ENCODE measurements around the gene PSD4.
A peak's percentile ranks its signal among the peaks of the same experiment; 100 is the strongest.

The PSD4 gene

DNA sequence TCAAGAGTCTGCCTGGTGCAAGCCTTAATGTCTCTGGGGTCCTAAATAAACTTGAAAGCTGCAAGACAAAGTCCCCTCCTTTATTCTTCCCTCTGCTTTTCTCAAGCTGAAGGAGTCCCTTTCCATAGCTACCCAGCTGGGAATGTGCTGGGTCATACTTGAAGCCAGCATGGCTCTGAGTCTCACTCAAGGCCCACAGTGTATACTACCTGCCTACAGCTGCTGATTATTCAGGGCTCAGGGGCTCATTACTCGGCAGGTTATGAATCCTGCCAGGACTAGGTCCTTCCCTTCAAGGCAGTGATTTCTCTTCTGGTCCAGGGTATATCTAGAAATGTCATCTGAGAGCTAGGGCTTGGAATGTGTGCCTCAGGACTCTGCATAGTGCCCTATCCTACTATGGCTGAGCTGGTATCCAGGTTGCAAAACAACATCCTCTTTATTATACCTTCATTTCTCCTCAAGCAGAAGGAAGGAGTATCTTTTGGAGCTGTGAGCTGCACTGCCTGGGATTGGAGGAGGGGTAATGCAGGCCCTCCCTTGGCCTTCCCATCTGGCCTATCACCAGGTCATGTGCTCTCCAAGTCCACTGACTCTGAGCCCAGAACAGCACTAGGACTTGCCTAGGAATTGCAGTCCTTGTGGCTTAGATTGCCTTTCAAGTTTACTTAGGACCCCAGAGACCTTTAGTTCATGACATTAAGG lies 24.1 kb upstream of the PSD4 start:
- Histone ChIP-seq H3F3A (ENCODE audit: insufficient read depth) (no peaks in the 10 kb centered on the region), H3K9ac (ENCODE audit: low read length) (no peak overlapping the region), H2AFZ (ENCODE audit: low read depth, low read length, severe bottlenecking) (no peak overlapping the region)

DNA sequence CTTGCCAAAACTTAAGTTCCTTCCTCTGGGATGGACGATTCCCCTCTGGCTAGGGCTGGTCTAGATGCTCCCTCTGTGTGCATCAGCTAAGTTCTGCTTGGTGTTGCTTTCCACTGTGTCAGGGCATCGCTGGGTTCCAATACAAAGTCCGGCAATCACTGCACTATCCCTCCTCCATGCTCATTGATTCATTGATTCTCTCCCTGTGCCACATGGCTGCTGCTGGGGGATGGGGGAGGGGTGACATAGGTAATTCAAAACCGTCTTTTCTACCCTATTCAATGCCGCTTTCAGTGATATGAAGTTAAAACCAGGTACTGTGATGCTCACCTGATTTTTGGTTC lies 23.5 kb upstream of the PSD4 start:
- Histone ChIP-seq H3K4me2 (ENCODE audit: low read depth, low read length, poor library complexity, severe bottlenecking) (no peak overlapping the region), H3F3A (ENCODE audit: insufficient read depth) (no peaks in the 10 kb centered on the region), H3K27me3 (ENCODE audit: low read length) (no peaks in the 10 kb centered on the region), H4K20me1 (ENCODE audit: low read depth, low read length) (no peaks in the 10 kb centered on the region), H3K27ac (ENCODE audit: low read depth, low read length) (no peak overlapping the region), H3K79me2 (ENCODE audit: insufficient read depth, low read length) (no peaks in the 10 kb centered on the region), H3K4me3 (ENCODE audit: insufficient read depth, low read length, poor library complexity, severe bottlenecking) (no peak overlapping the region), H2AFZ (ENCODE audit: low read depth, low read length, severe bottlenecking) (no peak overlapping the region), H3K9ac (ENCODE audit: low read length) (no peak overlapping the region), H3K9me2 (replicated peaks; ENCODE audit: insufficient read depth, low read length) (no peaks in the 10 kb centered on the region), H3K9me3 (ENCODE audit: insufficient read depth, low read length) (no peaks in the 10 kb centered on the region), H3K36me3 (ENCODE audit: low read length) (no peaks in the 10 kb centered on the region)
- TF ChIP-seq, protein P1, sequence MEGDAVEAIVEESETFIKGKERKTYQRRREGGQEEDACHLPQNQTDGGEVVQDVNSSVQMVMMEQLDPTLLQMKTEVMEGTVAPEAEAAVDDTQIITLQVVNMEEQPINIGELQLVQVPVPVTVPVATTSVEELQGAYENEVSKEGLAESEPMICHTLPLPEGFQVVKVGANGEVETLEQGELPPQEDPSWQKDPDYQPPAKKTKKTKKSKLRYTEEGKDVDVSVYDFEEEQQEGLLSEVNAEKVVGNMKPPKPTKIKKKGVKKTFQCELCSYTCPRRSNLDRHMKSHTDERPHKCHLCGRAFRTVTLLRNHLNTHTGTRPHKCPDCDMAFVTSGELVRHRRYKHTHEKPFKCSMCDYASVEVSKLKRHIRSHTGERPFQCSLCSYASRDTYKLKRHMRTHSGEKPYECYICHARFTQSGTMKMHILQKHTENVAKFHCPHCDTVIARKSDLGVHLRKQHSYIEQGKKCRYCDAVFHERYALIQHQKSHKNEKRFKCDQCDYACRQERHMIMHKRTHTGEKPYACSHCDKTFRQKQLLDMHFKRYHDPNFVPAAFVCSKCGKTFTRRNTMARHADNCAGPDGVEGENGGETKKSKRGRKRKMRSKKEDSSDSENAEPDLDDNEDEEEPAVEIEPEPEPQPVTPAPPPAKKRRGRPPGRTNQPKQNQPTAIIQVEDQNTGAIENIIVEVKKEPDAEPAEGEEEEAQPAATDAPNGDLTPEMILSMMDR (IDR thresholded peaks at IDR 0.05; ENCODE audit: insufficient read depth, low read length, poor library complexity, severe bottlenecking), result no peak
- TF ChIP-seq EZH2phosphoT487 (conservative IDR thresholded peaks at IDR 0.05; ENCODE audit: low read length), result no peak

More for the DNA sequence above, 24.1 kb upstream of the PSD4 start:
- Histone ChIP-seq H3K4me3 (ENCODE audit: insufficient read depth, low read length, poor library complexity, severe bottlenecking) (no peak overlapping the region), H3K9me3 (ENCODE audit: insufficient read depth, low read length) (no peaks in the 10 kb centered on the region), H3K27me3 (ENCODE audit: low read length) (no peaks in the 10 kb centered on the region), H3K9me2 (replicated peaks; ENCODE audit: insufficient read depth, low read length) (no peaks in the 10 kb centered on the region), H3K36me3 (ENCODE audit: low read length) (no peaks in the 10 kb centered on the region), H3K4me2 (ENCODE audit: low read depth, low read length, poor library complexity, severe bottlenecking) (no peak overlapping the region), H3K79me2 (ENCODE audit: insufficient read depth, low read length) (no peaks in the 10 kb centered on the region), H3K27ac (ENCODE audit: low read depth, low read length) (no peak overlapping the region), H4K20me1 (ENCODE audit: low read depth, low read length) (no peaks in the 10 kb centered on the region)
- no peak for TF ChIP-seq EZH2phosphoT487 (conservative IDR thresholded peaks at IDR 0.05; ENCODE audit: low read length)
- TF ChIP-seq, protein P1 (IDR thresholded peaks at IDR 0.05; ENCODE audit: insufficient read depth, low read length, poor library complexity, severe bottlenecking), result no peak

DNA sequence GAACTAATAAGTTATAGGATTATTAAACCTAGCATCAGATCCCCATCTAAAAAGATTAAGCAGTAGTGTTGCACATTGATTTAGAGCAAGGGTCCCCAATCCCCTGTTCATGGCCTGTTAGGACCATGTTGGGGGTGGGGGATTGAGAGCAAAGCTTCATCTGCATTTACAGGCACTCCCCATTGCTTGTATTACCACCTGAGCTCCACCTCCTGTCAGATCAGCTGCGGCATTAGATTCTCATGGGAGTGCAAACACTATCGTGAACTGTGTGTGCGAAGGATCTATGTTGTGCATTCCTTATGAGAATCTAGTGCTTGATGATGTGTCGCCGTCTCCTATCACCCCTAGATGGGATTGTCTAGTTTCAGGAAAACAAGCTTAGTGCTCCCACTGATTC lies 18.4 kb upstream of the PSD4 start:
- Histone ChIP-seq H2AFZ (ENCODE audit: low read depth, low read length, severe bottlenecking) (no peak overlapping the region), H3K9ac (ENCODE audit: low read length) (no peak overlapping the region), H4K20me1 (ENCODE audit: low read depth, low read length) (no peaks in the 10 kb centered on the region), H3K4me2 (ENCODE audit: low read depth, low read length, poor library complexity, severe bottlenecking) (no peak overlapping the region), H3K9me3 (ENCODE audit: insufficient read depth, low read length) (no peaks in the 10 kb centered on the region), H3K27me3 (ENCODE audit: low read length) (no peaks in the 10 kb centered on the region), H3F3A (ENCODE audit: insufficient read depth) (no peaks in the 10 kb centered on the region), H3K4me3 (ENCODE audit: insufficient read depth, low read length, poor library complexity, severe bottlenecking) (no peak overlapping the region), H3K36me3 (ENCODE audit: low read length) (no peaks in the 10 kb centered on the region), H3K9me2 (replicated peaks; ENCODE audit: insufficient read depth, low read length) (no peaks in the 10 kb centered on the region), H3K79me2 (ENCODE audit: insufficient read depth, low read length) (no peaks in the 10 kb centered on the region), H3K27ac (ENCODE audit: low read depth, low read length) (no peak overlapping the region)
- TF ChIP-seq EZH2phosphoT487 (conservative IDR thresholded peaks at IDR 0.05; ENCODE audit: low read length), result no peak

DNA sequence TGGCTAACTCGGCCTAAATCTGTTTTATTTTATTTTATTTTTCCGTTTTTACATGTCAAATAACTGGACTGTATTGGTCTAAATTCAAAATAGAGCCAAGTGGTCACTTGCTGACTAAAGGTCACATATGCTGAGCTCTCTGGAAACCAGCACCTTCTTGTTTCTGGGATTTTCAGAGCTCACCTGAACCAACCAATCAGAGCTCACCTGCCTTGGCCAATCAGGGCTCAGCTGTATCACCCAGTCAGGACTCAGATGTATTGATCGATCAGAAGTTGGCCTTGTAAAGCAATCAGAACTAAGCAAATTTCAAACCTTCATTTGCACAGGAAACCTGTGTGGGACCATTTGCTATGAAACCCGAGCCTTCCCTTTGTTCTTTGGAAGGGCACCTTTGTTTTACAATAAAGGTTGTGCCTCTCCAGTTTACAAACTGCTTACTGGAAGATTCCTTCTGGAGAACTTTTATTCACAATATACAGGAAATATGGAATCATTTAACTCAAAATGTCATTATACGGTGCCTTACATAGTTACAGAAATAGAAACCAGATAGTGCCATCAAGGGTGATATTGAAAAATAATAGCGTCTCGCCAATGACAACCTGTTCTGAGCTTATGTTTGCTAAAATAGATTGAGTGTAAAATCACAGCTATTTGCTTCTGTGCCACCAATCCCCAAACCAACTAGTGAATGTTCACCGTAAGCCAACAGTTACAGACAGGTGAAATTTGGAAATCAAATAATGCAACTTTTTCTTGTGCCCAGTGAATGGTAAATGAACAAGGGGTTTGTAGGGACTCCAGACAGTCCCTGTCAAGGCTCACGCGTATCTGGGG lies 17.3 kb upstream of the PSD4 start:
- no peaks in the 10 kb centered on the region for H3F3A ChIP-seq (ENCODE audit: insufficient read depth)
- no peak overlapping the region for H3K9ac ChIP-seq (ENCODE audit: low read length)
- H3K4me3 ChIP-seq (ENCODE audit: insufficient read depth, low read length, poor library complexity, severe bottlenecking), result no peak overlapping the region

More for the DNA sequence above, 17.3 kb upstream of the PSD4 start:
- Histone ChIP-seq H3K36me3 (ENCODE audit: low read length) (no peaks in the 10 kb centered on the region), H3K27ac (ENCODE audit: low read depth, low read length) (no peak overlapping the region), H3K4me2 (ENCODE audit: low read depth, low read length, poor library complexity, severe bottlenecking) (peak overlapping the region; percentile 25), H2AFZ (ENCODE audit: low read depth, low read length, severe bottlenecking) (no peak overlapping the region), H3K27me3 (ENCODE audit: low read length) (no peaks in the 10 kb centered on the region), H3K9me3 (ENCODE audit: insufficient read depth, low read length) (no peaks in the 10 kb centered on the region), H3K79me2 (ENCODE audit: insufficient read depth, low read length) (no peaks in the 10 kb centered on the region), H3K9me2 (replicated peaks; ENCODE audit: insufficient read depth, low read length) (no peaks in the 10 kb centered on the region), H4K20me1 (ENCODE audit: low read depth, low read length) (no peaks in the 10 kb centered on the region)
- TF ChIP-seq, protein P1 (IDR thresholded peaks at IDR 0.05; ENCODE audit: insufficient read depth, low read length, poor library complexity, severe bottlenecking), result no peak
- TF ChIP-seq EZH2phosphoT487 (conservative IDR thresholded peaks at IDR 0.05; ENCODE audit: low read length), result no peak
